ENCODE measurements around the gene CYP2D6. TPM values are rescaled to one million over a fixed set of nuclear protein-coding genes. Genes with fewer than 3 reads are reported as not detected.

The CYP2D6 gene
- total and polyA plus RNA-seq, 12 donors, result 0.12 to 0.95 (median 0.25) TPM; not detected in 8

- H3K36me3 ChIP-seq, result peaks cover 0 to 63% (median 8%) of the 10 kb centered on the region in 9 donors
- ATAC-seq, result peak in 1 of 8 donors; percentile 11
- DNase-seq, result no peak
- TF ChIP-seq CTCF (IDR thresholded peaks at IDR 0.05), result no peak
- H3K27ac ChIP-seq, result no peak overlapping the region
- H3K4me1 ChIP-seq, result peaks cover 0 to 9% (median 0%) of the 10 kb centered on the region in 9 donors
- no peaks in the 10 kb centered on the region for H3K27me3 ChIP-seq
- WGBS, 2 donors, result 94 to 95% methylated on average over 15 of the region's 15 CpGs
- intact Hi-C loops (cut with DNase I), result loop anchor here in 4 of 10 donors (2.0 kb wide), 3 partner anchors 266 to 270 kb away; no protein-coding TSS in a partner anchor
- H3K4me3 ChIP-seq, result no peak overlapping the region
- H3K9me3 ChIP-seq, result no peaks in the 10 kb centered on the region
Observed at GRCh38 chr22:42168476-42168875, 37.9 kb upstream of the CYP2D6 start.

GRCh38 chr22:42167066-42167465 lies 36.5 kb upstream of the CYP2D6 start:
- ATAC-seq, result no peak

GRCh38 chr22:42164901-42165300 lies 34.3 kb upstream of the CYP2D6 start:
- peaks cover 0 to 78% (median 8%) of the 10 kb centered on the region in 9 donors for H3K36me3 ChIP-seq
- no peaks in the 10 kb centered on the region for H3K4me1 ChIP-seq
- no peaks in the 10 kb centered on the region for H3K9me3 ChIP-seq
- ATAC-seq, result peak in 1 of 8 donors; percentile 29
- H3K4me3 ChIP-seq, result no peak overlapping the region
- DNase-seq, result no peak
- 90 to 94% methylated on average over 5 of the region's 5 CpGs for WGBS, 2 donors
- H3K27me3 ChIP-seq, result no peaks in the 10 kb centered on the region
- TF ChIP-seq CTCF (IDR thresholded peaks at IDR 0.05), result no peak
- intact Hi-C loops (cut with DNase I), result no loop called here
- H3K27ac ChIP-seq, result no peak overlapping the region

More at GRCh38 chr22:42167066-42167465, 36.5 kb upstream of the CYP2D6 start:
- Histone ChIP-seq H3K27ac (no peak overlapping the region), H3K27me3 (no peaks in the 10 kb centered on the region), H3K9me3 (no peaks in the 10 kb centered on the region), H3K4me1 (no peaks in the 10 kb centered on the region), H3K36me3 (peaks cover 0 to 75% (median 8%) of the 10 kb centered on the region in 9 donors), H3K4me3 (no peak overlapping the region)
- 94 to 96% methylated on average over 10 of the region's 10 CpGs for WGBS, 2 donors
- DNase-seq, result no peak
- intact Hi-C loops (cut with DNase I), result no loop called here
- TF ChIP-seq CTCF (IDR thresholded peaks at IDR 0.05), result no peak

- Histone ChIP-seq H3K9me3 (no peaks in the 10 kb centered on the region), H3K27ac (no peak overlapping the region), H3K4me3 (no peak overlapping the region), H3K27me3 (no peaks in the 10 kb centered on the region), H3K36me3 (peaks cover 0 to 68% (median 4%) of the 10 kb centered on the region in 9 donors), H3K4me1 (no peaks in the 10 kb centered on the region)
- intact Hi-C loops (cut with DNase I), result no loop called here
- no peak for ATAC-seq
- TF ChIP-seq CTCF (IDR thresholded peaks at IDR 0.05), result no peak
- DNase-seq, result no peak
- 95% methylated on average over 11 of the region's 11 CpGs for WGBS, 2 donors
Observed at GRCh38 chr22:42163515-42163914, 32.9 kb upstream of the CYP2D6 start.
